Spinal cord (tissue), 10 donors: ENCODE results near the gene NABP2. TPM values are rescaled to one million over a fixed set of nuclear protein-coding genes. Genes with fewer than 3 reads are reported as not detected.
A peak's percentile ranks its signal among the peaks of the same experiment; 100 is the strongest.
"Not testable (repeated sequence)": the region's sequence is repeated elsewhere in the genome, so short reads cannot be mapped to it uniquely, and the experiment has no call there.

Source experiments
- DNase-seq, 6 donors: peaks; one replicate each; pipeline versions ENCODE4 v3.0.0 to v3.0.0-alpha.2; 2013 to 2015; ENCODE audit warnings: low spot score in 6 of 6, low read depth in 4 of 6
- H3K27ac ChIP-seq: one replicate; pipeline ENCODE4 v1.5.1; 2013; ENCODE audit warnings: low read depth, low read length, control low read depth
- H3K27me3 ChIP-seq: one replicate; pipeline ENCODE4 v1.6.1; 2013; ENCODE audit warnings: low read length; ENCODE audit not compliant: control insufficient read depth, insufficient read depth
- H3K36me3 ChIP-seq: one replicate; pipeline ENCODE4 v1.6.1; 2013; ENCODE audit warnings: low read length; ENCODE audit not compliant: control insufficient read depth, insufficient read depth
- H3K4me1 ChIP-seq: one replicate; pipeline ENCODE4 v1.6.1; 2013; ENCODE audit warnings: low read length; ENCODE audit not compliant: control insufficient read depth, insufficient read depth
- H3K4me3 ChIP-seq: one replicate; pipeline ENCODE4 v1.5.1; 2013; ENCODE audit warnings: low read depth, low read length, control low read depth
- H3K9me3 ChIP-seq: one replicate; pipeline ENCODE4 v1.6.1; 2013; ENCODE audit warnings: low read length; ENCODE audit not compliant: control insufficient read depth, insufficient read depth
- WGBS: methylation state at CpG from one replicate; pipeline ENCODE4 v1.1.5; 2013; ENCODE audit warnings: missing lambda C conversion rate; ENCODE audit not compliant: insufficient coverage; 5-methylcytosine and 5-hydroxymethylcytosine counted together
- polyA plus RNA-seq, 2 donors: library from polyadenylated mRNA; unstranded; fragments of 120-200 nt; gene quantifications; one replicate each; pipeline ENCODE4 v1.2.1, GENCODE V29; 2013; ENCODE audit not compliant: insufficient read length in 2 of 2
- total RNA-seq, 2 donors: library from RNA; depleted of rRNA in 1 of 2; stranded (reverse); fragments of 120-200 nt in 1 of 2; fragments of >200 nt in 1 of 2; gene quantifications; one replicate each; pipeline versions ENCODE4 v1.2.3 to v1.2.4, GENCODE V29; 2013 to 2014
- donor health status: healthy.

The NABP2 gene
- total and polyA plus RNA-seq, 4 donors, result 20.8 to 48.3 (median 45.9) TPM

DNA sequence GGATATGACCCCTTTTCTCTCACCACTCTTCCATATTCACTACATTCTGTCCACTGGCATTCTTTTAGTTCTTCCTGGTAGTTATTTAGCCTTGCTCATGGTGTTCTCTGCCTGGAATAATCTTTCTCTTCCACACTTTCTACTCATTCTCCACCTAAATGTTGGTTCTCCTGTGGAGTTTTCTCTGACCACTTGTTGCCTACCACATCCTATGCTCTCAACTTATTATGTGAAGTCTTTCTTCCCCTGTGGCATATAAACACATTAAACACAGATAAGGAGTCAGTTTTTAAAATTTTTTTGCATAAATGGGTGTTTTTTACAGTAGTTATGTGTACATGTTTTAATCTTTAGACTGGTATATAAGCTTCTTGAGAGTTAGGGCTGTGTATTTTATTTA, 31.6 kb upstream of the NABP2 start:
- H3K36me3 ChIP-seq, result no peaks in the 10 kb centered on the region
- no peaks in the 10 kb centered on the region for H3K27me3 ChIP-seq
- H3K4me3 ChIP-seq, result no peak overlapping the region
- H3K27ac ChIP-seq, result no peak overlapping the region
- peaks cover 15% of the 10 kb centered on the region for H3K4me1 ChIP-seq
- H3K9me3 ChIP-seq, result no peaks in the 10 kb centered on the region
- DNase-seq, result no peak

DNA sequence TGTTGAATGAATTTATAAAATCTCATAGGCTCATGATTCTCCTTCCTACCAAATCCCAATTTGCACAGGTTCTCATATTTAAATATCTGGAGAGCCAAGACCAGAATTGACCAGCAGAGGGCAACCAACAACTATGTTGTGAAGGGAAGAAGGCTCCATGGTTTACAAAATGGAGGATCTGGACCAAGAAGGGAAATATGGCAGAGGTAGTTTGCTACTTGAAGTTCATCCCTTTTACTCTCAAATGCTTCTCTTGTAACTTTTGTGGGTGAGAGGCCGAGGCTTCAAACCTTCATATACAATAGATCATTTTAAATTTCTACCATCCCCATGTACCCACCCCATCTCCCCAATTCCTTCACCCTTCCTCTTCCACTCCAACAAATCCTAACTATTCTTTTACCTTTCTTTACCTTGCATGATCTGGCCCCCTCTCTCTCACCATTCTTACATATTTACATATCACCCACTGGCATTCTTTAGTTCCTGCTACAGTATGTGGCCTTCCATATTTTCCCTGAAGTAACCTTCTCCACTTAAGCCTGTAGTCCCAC, 31.0 kb upstream of the NABP2 start:
- Histone ChIP-seq H3K27ac (no peak overlapping the region), H3K4me3 (no peak overlapping the region), H3K27me3 (no peaks in the 10 kb centered on the region), H3K4me1 (peaks cover 10% of the 10 kb centered on the region), H3K9me3 (no peaks in the 10 kb centered on the region), H3K36me3 (no peaks in the 10 kb centered on the region)
- peak in 5 of 6 donors; percentile 52 to 96 (median 68) for DNase-seq
- WGBS, result 0% methylated on average over 1 of the region's 1 CpG

DNA sequence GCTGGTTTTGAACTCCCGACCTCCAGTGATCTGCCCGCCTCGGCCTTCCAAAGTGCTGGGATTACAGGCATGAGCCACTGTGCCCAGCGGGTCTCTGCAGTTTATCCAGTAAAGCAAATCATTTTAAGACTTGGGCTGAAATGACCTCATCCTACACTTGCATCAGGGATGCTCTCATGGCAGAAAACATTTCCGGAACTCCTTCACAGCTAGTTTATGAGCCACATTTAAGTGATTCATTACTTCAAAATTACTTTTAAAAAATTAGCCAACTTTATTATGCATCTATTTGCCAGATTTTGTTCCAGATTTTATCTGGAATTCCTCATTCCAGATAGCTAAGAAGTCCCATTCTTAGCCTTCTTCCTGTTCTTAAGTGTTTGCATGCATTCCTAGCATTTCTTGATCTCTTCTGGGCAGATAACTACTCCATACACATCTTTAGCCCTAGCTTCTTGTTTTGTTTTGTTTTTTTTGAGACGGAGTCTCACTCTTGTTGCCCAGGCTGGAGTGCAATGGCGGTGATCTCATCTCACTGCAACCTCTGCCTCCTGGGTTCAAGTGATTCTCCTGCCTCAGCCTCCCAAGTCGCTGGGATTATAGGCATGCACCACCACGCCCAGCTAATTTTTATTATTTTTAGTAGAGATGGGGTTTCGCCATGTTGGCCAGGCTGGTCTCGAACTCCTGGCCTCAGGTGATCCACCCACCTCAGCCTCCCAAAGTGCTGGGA, 27.2 kb upstream of the NABP2 start:
- not testable (repeated sequence) for DNase-seq, H3K4me1 ChIP-seq, H3K36me3 ChIP-seq, H3K27ac ChIP-seq, H3K27me3 ChIP-seq, H3K9me3 ChIP-seq, H3K4me3 ChIP-seq
- WGBS, result 87% methylated on average over 8 of the region's 11 CpGs

DNA sequence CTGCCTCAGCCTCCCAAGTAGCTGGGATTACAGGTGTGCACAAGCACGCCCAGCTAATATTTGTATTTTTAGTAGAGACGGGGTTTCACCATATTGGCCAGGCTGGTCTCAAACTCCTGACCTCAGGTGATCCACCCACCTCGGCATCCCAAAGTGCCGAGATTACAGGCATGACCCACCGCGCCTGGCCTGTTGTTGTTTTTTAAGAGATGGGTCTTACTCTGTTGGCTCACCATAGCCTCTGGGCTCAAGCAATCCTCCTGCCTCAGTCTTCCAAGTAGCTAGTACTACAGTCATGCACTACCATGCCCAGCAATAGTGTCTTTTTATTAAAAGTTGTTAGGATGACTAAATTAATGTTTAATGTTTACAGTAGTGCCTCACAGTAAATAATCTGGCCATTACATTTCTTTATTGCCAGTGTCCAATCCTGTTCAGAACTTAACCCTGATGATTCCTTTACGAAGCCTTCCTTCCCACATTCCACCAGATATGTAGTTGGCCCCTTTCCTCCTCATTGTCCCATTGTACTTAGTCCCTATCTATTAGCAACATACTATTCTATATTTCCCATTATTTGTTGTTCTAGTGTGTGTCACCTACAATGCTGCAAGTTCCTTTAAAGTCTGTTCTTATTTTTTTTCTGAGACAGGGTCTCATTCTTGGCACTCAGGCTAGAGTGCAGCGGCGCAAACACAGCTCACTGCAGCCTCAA, 26.1 kb upstream of the NABP2 start:
- no peaks in the 10 kb centered on the region for H3K36me3 ChIP-seq
- no peak overlapping the region for H3K4me3 ChIP-seq
- no peaks in the 10 kb centered on the region for H3K27me3 ChIP-seq
- WGBS, result 96% methylated on average over 5 of the region's 9 CpGs
- H3K4me1 ChIP-seq, result no peaks in the 10 kb centered on the region
- H3K9me3 ChIP-seq, result no peaks in the 10 kb centered on the region
- DNase-seq, result no peak
- H3K27ac ChIP-seq, result no peak overlapping the region

DNA sequence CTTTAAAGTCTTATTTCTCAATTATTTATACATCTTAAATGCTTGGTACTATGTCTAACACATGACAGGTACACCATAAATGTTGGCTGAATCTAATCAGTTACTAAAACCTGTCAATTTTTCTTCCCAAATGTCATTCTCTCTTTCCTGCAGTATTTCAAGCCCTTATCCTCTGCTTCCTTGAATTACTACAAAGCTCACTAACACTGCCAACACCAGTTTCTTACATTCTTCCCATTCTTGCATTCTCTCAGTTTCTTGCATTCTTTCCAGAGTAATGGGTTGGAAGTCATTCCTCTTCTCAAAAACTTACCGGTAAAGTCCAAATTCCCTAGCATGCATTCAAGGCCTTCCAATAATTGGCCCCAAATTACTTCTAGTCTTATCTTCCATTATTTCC, 25.3 kb upstream of the NABP2 start:
- no peak for DNase-seq
- Histone ChIP-seq H3K36me3 (no peaks in the 10 kb centered on the region), H3K27ac (no peak overlapping the region), H3K9me3 (no peaks in the 10 kb centered on the region), H3K4me3 (no peak overlapping the region), H3K4me1 (no peaks in the 10 kb centered on the region), H3K27me3 (no peaks in the 10 kb centered on the region)
- 100% methylated on average over 1 of the region's 1 CpG for WGBS

DNA sequence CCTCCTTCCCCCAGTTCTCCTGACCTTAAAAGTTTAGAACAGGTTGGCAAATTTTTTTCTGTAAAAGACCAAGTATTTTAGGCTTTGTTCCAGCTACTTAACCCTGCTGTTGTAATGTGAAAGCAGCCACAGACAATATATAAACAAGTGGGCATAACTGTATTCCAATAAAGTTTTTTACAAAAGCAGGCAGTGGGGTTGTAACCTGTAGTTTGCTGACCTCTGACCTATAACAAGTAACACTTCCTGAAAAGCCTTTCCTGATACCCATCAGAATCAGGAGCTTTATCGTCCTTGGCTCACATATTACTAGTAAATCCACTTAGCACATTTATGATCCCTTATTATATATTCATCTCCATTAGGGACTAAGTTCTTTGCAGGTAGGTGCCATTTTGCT, 21.8 kb upstream of the NABP2 start:
- 67% methylated on average over 1 of the region's 1 CpG for WGBS
- H3K4me1 ChIP-seq, result no peaks in the 10 kb centered on the region
- no peaks in the 10 kb centered on the region for H3K27me3 ChIP-seq
- peaks cover 26% of the 10 kb centered on the region for H3K36me3 ChIP-seq
- no peak overlapping the region for H3K4me3 ChIP-seq
- no peak for DNase-seq
- no peak overlapping the region for H3K27ac ChIP-seq
- H3K9me3 ChIP-seq, result no peaks in the 10 kb centered on the region

DNA sequence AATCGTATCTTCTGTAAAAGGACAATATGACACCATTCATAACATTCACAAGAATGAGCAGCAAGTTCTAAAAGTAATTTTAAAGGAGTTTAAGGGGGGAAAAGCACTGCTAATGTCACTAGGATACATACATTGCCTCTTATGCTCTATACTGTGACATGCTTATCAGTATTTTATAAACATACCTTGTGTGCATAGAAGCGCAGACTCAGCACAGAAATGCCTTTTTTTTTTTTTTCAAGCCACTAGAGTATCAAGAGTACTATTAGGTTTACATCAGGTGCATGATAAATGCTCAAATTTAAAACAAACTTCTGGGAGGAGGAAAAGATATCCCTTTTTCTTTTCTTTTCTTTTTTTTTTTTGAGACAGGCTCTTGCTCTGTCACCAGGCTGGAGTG, 21.3 kb upstream of the NABP2 start:
- H3K9me3 ChIP-seq, result no peaks in the 10 kb centered on the region
- H3K27ac ChIP-seq, result no peak overlapping the region
- peaks cover 28% of the 10 kb centered on the region for H3K36me3 ChIP-seq
- WGBS, result no CpG with 5 or more reads among the region's 2 CpGs
- no peak overlapping the region for H3K4me3 ChIP-seq
- no peak for DNase-seq
- no peaks in the 10 kb centered on the region for H3K4me1 ChIP-seq
- H3K27me3 ChIP-seq, result no peaks in the 10 kb centered on the region

DNA sequence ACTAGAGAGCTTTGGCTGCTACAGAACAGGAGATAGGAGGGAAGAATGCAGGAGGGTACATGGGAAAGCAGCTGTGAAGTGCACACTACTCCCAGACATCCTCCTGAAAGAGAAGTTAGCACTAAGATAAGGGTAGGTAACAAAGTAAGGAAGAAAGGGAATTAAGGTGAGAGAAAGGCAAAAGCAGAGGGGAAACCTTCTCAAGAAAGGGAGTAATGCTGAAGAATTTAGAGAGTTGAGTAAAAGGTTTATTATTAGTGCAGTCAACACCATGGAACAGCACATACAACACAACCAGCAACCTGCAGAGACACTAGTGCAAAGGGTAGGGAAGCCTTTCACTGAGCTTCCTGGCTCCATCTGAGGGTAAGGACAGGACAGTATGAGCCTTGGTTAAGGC, 19.9 kb upstream of the NABP2 start:
- Histone ChIP-seq H3K4me1 (no peaks in the 10 kb centered on the region), H3K36me3 (peaks cover 42% of the 10 kb centered on the region), H3K27me3 (no peaks in the 10 kb centered on the region), H3K9me3 (no peaks in the 10 kb centered on the region), H3K27ac (no peak overlapping the region), H3K4me3 (no peak overlapping the region)
- no peak for DNase-seq

DNA sequence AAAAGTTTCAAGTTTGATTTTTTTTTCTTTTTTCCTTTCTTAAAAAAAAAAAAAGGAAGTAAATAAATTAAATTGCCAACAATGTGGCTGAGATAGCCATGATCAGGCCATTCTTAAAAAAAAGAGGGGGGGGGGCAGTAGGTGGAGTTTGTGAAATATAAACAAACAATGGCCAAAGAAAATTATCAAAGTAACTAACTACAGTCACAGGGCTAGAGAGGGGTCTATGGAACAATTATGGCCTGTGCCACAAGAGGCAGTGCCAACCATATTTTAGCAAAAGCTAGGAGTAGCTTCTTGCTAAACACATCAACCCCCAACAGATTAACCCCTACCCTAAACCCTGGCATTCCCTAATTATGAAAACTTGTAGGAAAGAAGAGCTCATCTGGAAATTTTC, 18.7 kb upstream of the NABP2 start:
- DNase-seq, result no peak
- Histone ChIP-seq H3K27ac (no peak overlapping the region), H3K4me1 (no peaks in the 10 kb centered on the region)

More for the DNA sequence above, 18.7 kb upstream of the NABP2 start:
- H3K36me3 ChIP-seq, result peaks cover 54% of the 10 kb centered on the region
- H3K4me3 ChIP-seq, result no peak overlapping the region
- no peaks in the 10 kb centered on the region for H3K27me3 ChIP-seq
- no peaks in the 10 kb centered on the region for H3K9me3 ChIP-seq
